ENCODE results near the gene IL1F10.
"Not testable (repeated sequence)": the region's sequence is repeated elsewhere in the genome, so short reads cannot be mapped to it uniquely, and the experiment has no call there.

IL1F10 gene

GRCh38 chr2:113085542-113085941, 17.8 kb downstream of the IL1F10 start:
- no peak for TF ChIP-seq CTCF (IDR thresholded peaks at IDR 0.05; ENCODE audit: low read depth, low read length, missing control alignments)
- DNase-seq (ENCODE audit: low read depth), result no peak
- H3K4me3 ChIP-seq (ENCODE audit: low read depth, low read length), result no peak overlapping the region

DNA sequence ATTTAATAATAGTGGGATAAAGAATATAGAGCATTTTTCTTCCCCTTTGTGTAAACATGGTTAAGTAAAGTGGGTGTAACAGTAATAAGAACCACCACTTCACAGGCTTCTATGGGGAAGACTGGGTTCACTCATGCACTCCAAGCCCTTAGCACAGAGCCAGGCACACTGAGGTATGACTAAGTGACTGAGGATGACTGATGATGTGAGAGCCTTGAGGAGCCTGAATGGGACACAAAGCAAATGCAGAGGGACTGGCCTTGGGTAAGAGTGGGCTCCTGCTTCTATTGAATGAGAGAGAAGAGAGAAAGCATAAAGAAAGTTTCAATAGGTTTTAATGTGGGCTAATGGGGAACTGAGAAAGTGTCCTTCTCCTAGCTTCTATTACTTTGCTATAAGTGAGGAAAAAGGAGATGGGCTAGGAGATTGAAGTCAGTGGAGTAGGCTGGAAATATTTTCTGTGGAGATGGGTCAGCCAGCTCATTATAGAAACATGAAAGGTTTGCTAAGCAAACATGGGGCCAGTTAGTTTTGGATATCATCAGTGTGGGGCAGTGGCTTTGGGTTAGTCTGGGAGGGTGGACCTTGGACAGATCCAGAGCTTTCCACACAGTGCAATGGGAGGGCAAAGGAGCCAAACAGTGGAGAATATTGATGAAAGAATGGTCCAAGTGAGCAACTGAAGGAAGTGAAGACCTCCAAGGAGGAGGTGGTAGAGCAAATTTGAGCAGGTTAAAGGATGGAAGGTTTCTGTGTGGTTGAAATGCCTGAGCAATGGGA, 20.6 kb downstream of the IL1F10 start:
- no peak for TF ChIP-seq CTCF (IDR thresholded peaks at IDR 0.05; ENCODE audit: low read depth, low read length, missing control alignments)
- DNase-seq (ENCODE audit: low read depth), result no peak
- H3K4me3 ChIP-seq (ENCODE audit: low read depth, low read length), result no peak overlapping the region

GRCh38 chr2:113089916-113090315, 22.1 kb downstream of the IL1F10 start:
- no peak for DNase-seq (ENCODE audit: low read depth)
- no peak overlapping the region for H3K4me3 ChIP-seq (ENCODE audit: low read depth, low read length)
- TF ChIP-seq CTCF (IDR thresholded peaks at IDR 0.05; ENCODE audit: low read depth, low read length, missing control alignments), result no peak

DNA sequence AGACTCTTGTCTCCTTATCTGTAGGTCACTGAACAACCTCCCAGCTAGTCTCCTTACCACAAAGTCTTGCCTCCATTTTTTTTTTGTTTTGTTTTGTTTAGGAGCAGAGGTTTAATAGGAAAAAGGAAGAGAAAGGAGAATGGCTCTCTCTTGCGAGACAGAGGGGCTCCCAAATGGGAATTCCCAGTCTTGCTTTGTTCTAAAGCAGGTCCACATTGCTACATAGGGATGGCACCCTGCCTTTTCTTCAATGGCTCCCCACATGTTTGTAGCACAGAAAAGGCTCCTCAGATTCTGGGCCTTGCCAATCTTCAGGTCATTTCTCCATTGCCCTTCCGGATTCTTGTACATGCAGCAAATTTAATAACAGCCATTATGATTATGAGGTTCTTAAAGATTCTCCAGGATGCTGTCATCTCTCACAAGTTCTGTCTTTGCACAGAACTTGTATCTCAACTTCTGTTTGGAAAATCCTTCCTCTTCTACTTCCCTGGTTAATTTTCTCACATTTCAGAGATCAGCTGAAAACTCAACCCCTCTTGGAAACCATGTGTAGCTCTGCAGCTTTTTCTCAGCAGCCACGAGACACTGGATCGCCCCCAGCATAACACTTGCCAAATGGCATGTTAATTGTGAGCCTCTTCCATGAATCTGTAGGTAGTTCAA, 23.6 kb downstream of the IL1F10 start:
- H3K4me3 ChIP-seq (ENCODE audit: low read depth, low read length), result no peak overlapping the region
- no peak for DNase-seq (ENCODE audit: low read depth)
- TF ChIP-seq CTCF (IDR thresholded peaks at IDR 0.05; ENCODE audit: low read depth, low read length, missing control alignments), result no peak

GRCh38 chr2:113092864-113093612, 25.3 kb downstream of the IL1F10 start:
- no peak for DNase-seq (ENCODE audit: low read depth)
- no peak for TF ChIP-seq CTCF (IDR thresholded peaks at IDR 0.05; ENCODE audit: low read depth, low read length, missing control alignments)
- no peak overlapping the region for H3K4me3 ChIP-seq (ENCODE audit: low read depth, low read length)

GRCh38 chr2:113093613-113093977, 25.8 kb downstream of the IL1F10 start:
- TF ChIP-seq CTCF (IDR thresholded peaks at IDR 0.05; ENCODE audit: low read depth, low read length, missing control alignments), result no peak
- no peak overlapping the region for H3K4me3 ChIP-seq (ENCODE audit: low read depth, low read length)
- DNase-seq (ENCODE audit: low read depth), result no peak

GRCh38 chr2:113096306-113096705, 28.5 kb downstream of the IL1F10 start:
- not testable (repeated sequence) for DNase-seq (ENCODE audit: low read depth); H3K4me3 ChIP-seq (ENCODE audit: low read depth, low read length)

DNA sequence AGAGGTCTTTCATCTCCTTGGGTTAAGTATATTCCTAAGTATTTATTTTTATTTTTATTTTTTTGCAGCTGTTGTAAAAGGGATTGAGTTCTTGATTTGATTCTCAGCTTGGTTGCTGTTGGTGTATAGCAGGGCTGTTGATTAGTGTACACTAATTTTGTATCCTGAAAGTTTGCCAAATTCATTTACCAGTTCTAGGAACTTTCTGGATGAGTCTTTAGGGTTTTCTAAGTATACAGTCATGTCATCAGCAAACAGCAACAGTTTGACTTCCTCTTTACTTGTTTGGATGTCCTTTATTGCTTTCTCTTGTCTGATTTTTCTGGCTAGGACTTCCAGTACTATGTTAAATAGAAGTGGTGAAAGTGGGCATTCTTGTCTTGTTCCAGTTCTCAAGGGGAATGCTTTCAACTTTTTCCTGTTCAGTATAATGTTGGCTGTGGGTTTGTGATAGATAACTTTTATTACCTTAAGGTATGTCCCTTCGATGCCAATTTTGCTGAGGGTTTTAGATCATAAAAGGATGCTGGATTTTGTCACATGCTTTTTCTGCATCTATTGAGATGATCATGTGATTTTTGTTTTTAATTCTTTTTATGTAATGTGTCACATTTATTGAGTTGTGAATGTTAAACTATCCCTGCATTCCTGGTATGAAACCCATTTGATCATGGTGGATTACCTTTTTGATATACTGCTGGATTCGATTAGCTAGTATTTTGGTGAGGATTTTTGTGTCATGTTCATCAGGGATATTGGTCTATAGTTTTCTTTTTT, 29.3 kb downstream of the IL1F10 start:
- not testable (repeated sequence) for H3K4me3 ChIP-seq (ENCODE audit: low read depth, low read length)

More for the DNA sequence above, 29.3 kb downstream of the IL1F10 start:
- not testable (repeated sequence) for DNase-seq (ENCODE audit: low read depth)
